MV-4-11 (cell line): ENCODE measurements around the gene MAL.

Source experiments
- DNase-seq: peaks from one replicate; lab custom pipeline; 2025; lab: John Stamatoyannopoulos, UW

The MAL gene

GRCh38 chr2:95049683-95049955 is 24.1 kb downstream of the MAL start:
- no peak for DNase-seq

DNA sequence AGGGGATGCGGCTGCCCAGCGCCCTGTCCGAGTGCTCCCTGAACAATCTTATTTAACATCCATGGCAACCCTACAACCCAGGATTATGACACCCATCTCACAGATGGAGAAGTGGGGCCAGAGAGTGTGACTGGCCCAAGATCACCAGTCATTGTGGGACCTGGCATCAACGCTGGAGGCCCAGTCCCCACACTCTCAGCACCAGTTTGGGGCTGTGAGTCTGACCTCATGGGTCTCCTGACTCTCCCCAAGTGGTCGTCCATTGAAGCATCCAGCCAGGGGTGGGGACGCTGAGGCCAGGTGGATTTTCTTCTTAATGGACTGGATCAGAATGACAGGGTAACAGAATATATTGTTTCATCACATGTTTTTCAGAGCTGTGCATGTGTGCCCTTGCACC is 24.5 kb downstream of the MAL start:
- no peak for DNase-seq

DNA sequence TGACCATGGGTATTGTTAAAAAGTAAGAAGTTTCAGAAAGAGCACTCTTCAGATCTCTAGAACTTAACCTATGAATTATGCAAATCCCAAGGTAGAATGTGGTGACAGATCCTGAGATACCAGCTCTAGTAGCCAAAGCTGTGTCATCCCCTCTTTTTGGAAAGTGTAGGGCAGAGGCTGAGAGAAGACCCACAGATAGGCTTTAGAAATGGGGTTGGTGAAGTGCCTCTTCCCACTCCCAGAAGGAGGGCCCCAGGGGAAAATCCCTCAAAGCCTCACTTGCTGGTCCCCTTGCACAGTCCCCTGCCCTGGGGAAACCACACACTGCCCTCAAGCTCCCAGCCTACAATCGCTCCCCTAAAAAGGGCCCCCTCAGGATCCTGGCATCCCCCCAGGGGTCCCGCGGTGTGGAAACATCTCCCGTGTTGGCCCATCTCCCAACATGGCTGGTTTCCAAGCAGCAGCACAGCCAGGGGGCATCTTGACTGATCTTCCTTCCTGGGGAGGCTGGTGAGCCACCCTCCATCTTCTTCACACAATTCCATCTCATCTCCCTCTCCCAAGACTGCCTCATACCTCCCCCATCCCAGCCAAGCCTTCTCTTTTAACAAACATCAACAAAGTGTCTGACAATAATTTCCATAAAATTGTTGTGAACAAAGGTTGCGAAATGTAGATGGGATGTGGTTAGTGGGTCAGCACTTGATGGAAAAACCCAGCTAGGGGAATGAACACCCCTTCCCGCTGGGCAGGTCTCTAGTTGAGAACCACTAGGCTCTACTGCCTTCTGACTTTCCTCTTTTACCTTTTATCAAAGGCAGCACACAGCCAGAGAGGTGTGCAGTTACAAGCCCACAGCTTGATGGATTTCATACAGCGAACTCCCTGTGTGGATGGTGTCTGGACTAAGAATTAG is 25.1 kb downstream of the MAL start:
- DNase-seq = no peak

- no peak for DNase-seq
Observed at GRCh38 chr2:95051626-95052025, 26.1 kb downstream of the MAL start.

DNA sequence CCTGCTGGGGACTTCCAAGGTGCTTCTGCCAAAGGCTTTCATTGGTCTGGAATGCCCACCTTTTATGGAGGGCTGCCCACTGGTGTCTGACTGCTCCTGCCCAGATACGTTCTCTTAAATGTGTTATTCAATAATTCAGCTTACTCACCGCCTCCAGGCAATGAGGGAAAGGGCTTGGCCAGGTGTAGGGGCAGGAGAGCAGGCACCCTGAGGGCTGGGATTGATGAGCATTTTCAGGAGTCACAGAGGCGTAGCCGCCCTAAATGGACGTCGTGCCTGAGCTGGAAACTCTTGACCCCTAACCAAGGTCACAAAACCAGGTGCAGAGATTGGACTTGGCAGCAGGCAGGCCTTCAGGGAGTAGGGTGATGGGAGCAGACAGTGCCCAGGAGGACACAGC is 26.8 kb downstream of the MAL start:
- DNase-seq = no peak

DNA sequence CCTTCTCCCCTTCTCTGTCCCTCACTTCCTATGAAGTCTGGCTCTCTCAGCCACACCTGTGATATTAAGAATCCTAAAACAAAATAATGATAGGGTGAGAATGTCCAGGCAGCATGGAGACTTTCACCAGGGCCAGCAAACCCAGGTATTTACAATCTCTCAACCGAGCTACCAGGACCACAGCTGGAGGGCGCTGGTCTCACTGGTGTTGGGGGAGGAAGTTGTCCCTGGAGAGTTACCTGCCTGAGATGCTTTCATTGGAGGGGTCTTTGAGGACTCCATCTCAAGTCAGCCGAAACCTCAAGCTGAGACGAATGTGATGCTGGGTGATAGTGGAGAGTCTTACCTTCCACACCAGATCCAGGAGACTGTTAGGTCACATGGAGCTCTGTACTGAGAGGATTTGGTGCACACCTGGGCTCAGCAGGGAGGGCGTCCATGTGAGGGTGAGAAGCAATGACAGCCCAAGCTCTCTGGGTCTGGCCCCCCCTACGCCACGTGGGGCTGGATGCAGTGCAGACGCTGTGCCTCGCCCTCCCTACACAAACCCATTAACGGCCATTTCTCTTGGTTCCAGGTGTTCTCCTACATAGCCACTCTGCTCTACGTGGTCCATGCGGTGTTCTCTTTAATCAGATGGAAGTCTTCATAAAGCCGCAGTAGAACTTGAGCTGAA is 27.4 kb downstream of the MAL start:
- DNase-seq = no peak

DNA sequence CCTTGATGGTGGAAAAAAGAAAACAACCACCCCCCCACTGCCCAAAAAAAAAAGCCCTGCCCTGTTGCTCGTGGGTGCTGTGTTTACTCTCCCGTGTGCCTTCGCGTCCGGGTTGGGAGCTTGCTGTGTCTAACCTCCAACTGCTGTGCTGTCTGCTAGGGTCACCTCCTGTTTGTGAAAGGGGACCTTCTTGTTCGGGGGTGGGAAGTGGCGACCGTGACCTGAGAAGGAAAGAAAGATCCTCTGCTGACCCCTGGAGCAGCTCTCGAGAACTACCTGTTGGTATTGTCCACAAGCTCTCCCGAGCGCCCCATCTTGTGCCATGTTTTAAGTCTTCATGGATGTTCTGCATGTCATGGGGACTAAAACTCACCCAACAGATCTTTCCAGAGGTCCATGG is 28.0 kb downstream of the MAL start:
- no peak for DNase-seq

- no peak for DNase-seq
Observed at GRCh38 chr2:95054016-95054415, 28.5 kb downstream of the MAL start.

GRCh38 chr2:95055262-95055661 is 29.8 kb downstream of the MAL start:
- DNase-seq = no peak

GRCh38 chr2:95056044-95056443 is 30.5 kb downstream of the MAL start:
- DNase-seq = no peak

DNA sequence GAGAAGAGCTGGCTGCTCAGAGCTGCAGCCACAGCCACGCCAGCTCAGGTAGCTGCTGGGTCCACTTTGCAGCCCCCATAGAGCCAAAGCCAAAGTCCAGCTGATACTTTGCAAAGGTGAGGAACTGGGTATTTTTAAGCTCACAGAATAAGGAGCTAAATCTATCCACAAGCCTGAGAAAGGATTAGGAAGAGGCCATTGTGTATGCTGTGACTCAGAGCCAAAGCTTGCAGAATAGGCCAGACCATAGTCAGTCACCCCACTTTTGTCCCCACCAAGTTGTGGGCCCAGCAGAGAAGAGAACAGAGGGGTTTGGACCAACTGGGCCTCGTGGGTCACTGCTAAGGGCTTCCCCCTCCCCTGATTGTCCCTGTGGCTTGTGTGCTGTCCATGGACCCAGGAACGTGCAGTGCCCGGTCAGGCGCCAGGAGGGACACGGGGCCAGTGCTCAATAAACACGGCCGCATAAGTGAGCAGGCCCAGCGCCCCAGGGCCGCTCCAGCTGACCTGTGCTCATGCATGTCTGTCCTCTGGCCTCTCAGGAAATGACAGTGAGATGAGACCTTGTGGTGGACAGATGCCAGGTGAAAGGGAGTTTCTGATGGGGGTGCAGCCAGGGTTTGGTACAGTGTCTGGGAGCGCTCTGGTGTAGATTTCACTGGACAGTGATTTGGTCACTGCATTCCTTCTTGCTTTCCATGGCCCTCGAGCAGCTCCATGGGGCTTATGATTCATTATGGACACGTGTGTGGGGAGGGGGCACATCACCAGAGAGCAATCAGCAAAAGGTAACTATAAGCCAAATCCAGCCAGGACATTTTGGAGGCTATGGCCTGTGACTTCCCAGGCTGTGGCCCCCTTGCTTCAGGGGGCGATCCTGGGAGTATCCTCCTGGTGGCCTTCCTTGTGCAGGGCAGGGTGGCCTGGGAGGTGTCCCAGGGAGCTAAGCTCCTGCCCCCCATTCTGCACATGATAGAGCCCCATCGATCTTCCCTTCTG is 31.3 kb downstream of the MAL start:
- no peak for DNase-seq

DNA sequence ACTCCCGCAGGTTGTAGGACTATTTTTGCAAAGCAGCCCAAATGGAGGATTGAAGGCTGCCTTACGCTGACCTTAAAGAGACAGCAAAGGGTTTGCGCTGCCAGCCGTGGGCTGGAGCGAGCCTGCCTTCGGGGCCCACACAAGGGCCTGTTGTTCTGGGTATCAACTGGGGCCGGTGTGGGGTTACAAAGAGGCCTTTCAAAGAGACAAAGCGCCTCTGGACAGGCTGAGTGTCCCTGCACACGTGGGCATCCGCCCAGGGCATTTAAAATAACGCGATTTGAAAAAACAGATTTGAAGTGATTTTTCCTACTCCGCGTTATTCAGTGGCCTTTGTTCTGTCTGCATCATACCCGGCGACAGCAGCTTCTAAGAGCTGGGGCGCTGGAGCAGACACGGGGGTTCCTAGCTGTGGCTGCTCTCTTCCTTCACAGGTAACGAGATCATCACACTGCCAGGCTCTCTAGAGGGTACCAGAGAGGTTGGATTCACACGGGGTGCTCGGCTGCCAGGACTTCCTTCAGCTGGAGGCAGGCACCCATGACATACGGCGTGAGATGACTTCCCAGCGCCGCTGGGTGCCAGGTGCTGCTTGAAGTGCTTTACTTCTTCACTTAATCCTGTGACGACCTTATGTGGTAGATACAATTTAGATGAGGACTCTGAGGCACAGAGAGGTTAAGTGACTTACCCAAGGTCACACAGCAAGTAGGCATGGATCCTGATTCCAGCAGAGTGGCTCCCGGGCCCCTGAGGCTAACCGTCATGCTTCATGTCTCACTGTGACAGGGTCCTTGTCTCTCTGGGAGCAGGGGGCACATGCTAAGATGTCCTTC is 32.2 kb downstream of the MAL start:
- no peak for DNase-seq

GRCh38 chr2:95058466-95058988 is 33.0 kb downstream of the MAL start:
- DNase-seq = no peak

DNA sequence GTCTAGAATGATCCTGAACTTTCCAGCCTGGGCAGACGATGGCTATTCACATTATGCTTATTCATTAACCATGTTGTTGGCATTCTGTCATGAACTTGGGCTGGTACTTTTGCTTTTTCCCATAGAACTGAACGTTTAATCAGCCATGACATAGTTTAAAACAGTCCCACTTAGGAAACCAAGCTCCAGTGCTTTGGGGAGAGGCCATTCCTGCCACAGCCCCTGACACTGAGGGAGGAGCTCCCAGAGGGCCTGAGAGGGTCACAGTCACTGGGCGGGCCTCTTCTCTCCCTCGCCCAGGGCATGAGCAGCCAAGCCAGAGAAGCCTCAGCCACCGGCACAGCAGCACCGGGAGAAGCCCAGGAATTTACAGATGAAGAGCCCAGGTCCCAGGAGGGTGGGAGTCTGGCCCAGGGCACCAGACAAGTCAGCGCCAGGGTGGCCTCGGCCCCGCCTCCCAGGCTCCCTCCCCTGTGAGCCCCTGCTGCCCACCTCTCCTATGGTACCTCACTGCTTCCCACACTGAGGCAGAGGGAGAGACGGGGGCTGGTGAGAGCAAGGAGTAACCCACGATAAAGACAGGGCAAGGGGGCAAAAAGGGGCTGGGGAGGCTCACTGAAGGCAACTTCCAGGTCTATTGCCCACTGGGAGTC is 33.6 kb downstream of the MAL start:
- no peak for DNase-seq

DNA sequence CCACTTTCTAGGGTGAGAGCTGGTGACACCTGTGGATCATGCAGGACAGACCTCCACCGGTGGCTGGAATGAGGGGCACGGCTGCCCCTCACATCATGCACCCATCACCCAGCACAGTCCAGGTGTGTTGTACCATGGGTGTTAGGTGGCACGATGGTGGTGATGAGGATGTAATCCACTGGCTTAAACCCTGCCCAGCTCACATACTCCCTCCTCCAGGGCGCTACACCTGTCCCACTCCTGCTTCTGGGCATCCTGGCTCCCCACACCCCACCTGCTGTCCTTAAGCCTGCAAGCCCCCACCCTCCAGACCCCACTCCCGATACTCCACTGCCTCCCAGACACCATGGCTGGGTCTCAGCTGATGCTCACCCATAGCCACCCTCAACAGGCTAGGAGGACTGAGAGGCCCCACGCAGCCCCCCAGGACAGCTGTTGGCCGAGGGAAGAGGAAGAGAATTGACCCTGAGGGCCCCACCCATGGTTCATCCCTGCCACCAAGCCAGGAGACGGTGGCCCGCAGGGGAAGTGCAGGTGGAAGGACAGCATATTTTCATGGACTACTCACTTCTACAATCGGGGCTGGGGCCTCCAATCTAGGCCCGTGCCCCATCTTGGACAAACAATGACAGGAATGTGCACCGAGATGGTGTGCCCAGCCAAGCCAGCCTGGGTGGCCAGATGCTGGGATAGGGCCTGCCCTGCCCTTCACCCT is 34.3 kb downstream of the MAL start:
- no peak for DNase-seq

GRCh38 chr2:95060446-95061118 is 35.1 kb downstream of the MAL start:
- DNase-seq = no peak

GRCh38 chr2:95061119-95061512 is 35.6 kb downstream of the MAL start:
- DNase-seq = no peak

GRCh38 chr2:95061601-95062183 is 36.2 kb downstream of the MAL start:
- DNase-seq = no peak
